ENCODE results near the gene GPRC5A.

Gene GPRC5A

GRCh38 chr12:12912711-12913110, 21.3 kb downstream of the GPRC5A start:
- no peak for DNase-seq

- no peak for DNase-seq
Measured at GRCh38 chr12:12915656-12916055, 24.3 kb downstream of the GPRC5A start.

- peak; percentile 82 to 85 for DNase-seq
Measured at GRCh38 chr12:12916135-12916944, 25.0 kb downstream of the GPRC5A start.

- no peak for DNase-seq
Measured at GRCh38 chr12:12917517-12917916, 26.2 kb downstream of the GPRC5A start.

GRCh38 chr12:12918781-12919389, 27.5 kb downstream of the GPRC5A start:
- DNase-seq, result no peak

GRCh38 chr12:12919666-12920435, 28.5 kb downstream of the GPRC5A start:
- DNase-seq, result no peak

GRCh38 chr12:12922191-12922616, 30.8 kb downstream of the GPRC5A start:
- no peak for DNase-seq

- no peak for DNase-seq
Measured at GRCh38 chr12:12922978-12923377, 31.6 kb downstream of the GPRC5A start.

- no peak for DNase-seq
Measured at GRCh38 chr12:12924169-12924568, 32.8 kb downstream of the GPRC5A start.

GRCh38 chr12:12925388-12925787, 34.0 kb downstream of the GPRC5A start:
- no peak for DNase-seq

- no peak for DNase-seq
Measured at GRCh38 chr12:12926571-12927071, 35.3 kb downstream of the GPRC5A start.

GRCh38 chr12:12927211-12928079, 36.1 kb downstream of the GPRC5A start:
- DNase-seq, result peak; percentile 38 to 54

GRCh38 chr12:12929696-12930095, 38.3 kb downstream of the GPRC5A start:
- DNase-seq, result no peak

GRCh38 chr12:12930633-12931219, 39.4 kb downstream of the GPRC5A start:
- DNase-seq, result no peak

GRCh38 chr12:12933742-12934141, 42.4 kb downstream of the GPRC5A start:
- no peak for DNase-seq

- DNase-seq, result no peak
Measured at GRCh38 chr12:12934556-12934955, 43.2 kb downstream of the GPRC5A start.

- DNase-seq, result no peak
Measured at GRCh38 chr12:12936983-12937491, 45.7 kb downstream of the GPRC5A start.

GRCh38 chr12:12938541-12938940, 47.2 kb downstream of the GPRC5A start:
- DNase-seq, result no peak

GRCh38 chr12:12939888-12940287, 48.5 kb downstream of the GPRC5A start:
- no peak for DNase-seq

- DNase-seq, result no peak
Measured at GRCh38 chr12:12941450-12942350, 50.3 kb downstream of the GPRC5A start.

Data from activated CD4-positive, alpha-beta T cell treated with anti-CD3 and anti-CD28 coated beads, Interleukin-2, amount 50 U/mL, for 4 hours (primary cell).